Smooth muscle cell (in vitro differentiated cells): ENCODE measurements around the gene IGFBP2. TPM values are rescaled to one million over a fixed set of nuclear protein-coding genes. Genes with fewer than 3 reads are reported as not detected.

Experiments
- DNase-seq: peaks from one replicate; lab custom pipeline; 2025; ENCODE audit not compliant: unreplicated experiment; lab: John Stamatoyannopoulos, UW
- H2AFZ ChIP-seq: fragments of 200-600 bp; sonication (generic); 2 replicates; pipeline ENCODE4 v1.6.0; 2016; ENCODE audit warnings: antibody characterized with exemption, low read depth, mild to moderate bottlenecking
- H3F3A ChIP-seq: fragments of 200-600 bp; sonication (generic); 2 replicates; pipeline ENCODE4 v1.6.0; 2017; ENCODE audit warnings: antibody characterized with exemption, low read depth
- H3K27ac ChIP-seq: fragments of 200-600 bp; sonication (generic); 2 replicates; pipeline ENCODE4 v1.5.1; 2016; ENCODE audit warnings: low read depth, mild to moderate bottlenecking
- H3K27me3 ChIP-seq: fragments of 200-600 bp; sonication (generic); 2 replicates; pipeline ENCODE4 v1.6.1; 2016; ENCODE audit warnings: low read depth, mild to moderate bottlenecking
- H3K36me3 ChIP-seq: fragments of 200-600 bp; sonication (generic); 2 replicates; pipeline ENCODE4 v1.5.1; 2016; ENCODE audit warnings: low read depth
- H3K4me1 ChIP-seq: fragments of 200-600 bp; sonication (generic); 2 replicates; pipeline ENCODE4 v1.5.1; 2016; ENCODE audit warnings: low read depth
- H3K4me2 ChIP-seq: fragments of 200-600 bp; sonication (generic); 2 replicates; pipeline ENCODE4 v1.6.0; 2016; ENCODE audit warnings: mild to moderate bottlenecking
- H3K4me3 ChIP-seq: fragments of 200-600 bp; sonication (generic); 2 replicates; pipeline ENCODE4 v1.5.1; 2016; ENCODE audit warnings: mild to moderate bottlenecking
- H3K79me2 ChIP-seq: fragments of 200-600 bp; sonication (generic); 2 replicates; pipeline ENCODE4 v1.6.0; 2016; ENCODE audit warnings: low read depth, mild to moderate bottlenecking
- H3K9ac ChIP-seq: fragments of 200-600 bp; sonication (generic); 2 replicates; pipeline ENCODE4 v1.6.0; 2016; ENCODE audit warnings: low read depth
- H3K9me3 ChIP-seq: fragments of 200-600 bp; sonication (generic); replicated peaks from 2 replicates; pipeline ENCODE4 v1.5.1; 2016; ENCODE audit warnings: low read depth
- H4K20me1 ChIP-seq: fragments of 200-600 bp; sonication (generic); 2 replicates; pipeline ENCODE4 v1.6.0; 2016; ENCODE audit warnings: low read depth
- CTCF ChIP-seq: fragments of 200-600 bp; sonication (generic); IDR thresholded peaks from 2 replicates; pipeline ENCODE4 v1.5.1; 2017; ENCODE audit warnings: borderline replicate concordance, mild to moderate bottlenecking, antibody characterized with exemption; ENCODE audit not compliant: insufficient read depth, poor library complexity, severe bottlenecking
- WGBS: methylation state at CpG from one replicate; pipeline ENCODE4 v1.1.7; 2016; ENCODE audit warnings: low lambda C conversion rate; 5-methylcytosine and 5-hydroxymethylcytosine counted together
- polyA plus RNA-seq: library from polyadenylated mRNA; unstranded; fragments of >200 nt; fragmentation: Nextera tagmentation; extraction: Ambion mirVana; gene quantifications from 2 replicates; pipeline ENCODE4 v1.2.1, GENCODE V29; 2016
- total RNA-seq: library from RNA; depleted of rRNA; stranded (reverse); fragments of >200 nt; gene quantifications from 2 replicates; pipeline ENCODE4 v1.2.3, GENCODE V29; 2014

The IGFBP2 gene
- total and polyA plus RNA-seq, 2 experiments from 2014 or later, result 143 to 225 TPM

- no peak overlapping the region for H3K4me3 ChIP-seq
- TF ChIP-seq CTCF, result no peak
- H3F3A ChIP-seq, result no peaks in the 10 kb centered on the region
- H3K27ac ChIP-seq, result no peak overlapping the region
- H3K9me3 ChIP-seq, result no peaks in the 10 kb centered on the region
- H4K20me1 ChIP-seq, result no peaks in the 10 kb centered on the region
- no peak overlapping the region for H3K9ac ChIP-seq
- 87% methylated on average over 5 of the region's 5 CpGs for WGBS
- no peaks in the 10 kb centered on the region for H3K36me3 ChIP-seq
- no peaks in the 10 kb centered on the region for H3K27me3 ChIP-seq
- no peak overlapping the region for H3K4me2 ChIP-seq
- no peak for DNase-seq
- H3K4me1 ChIP-seq, result peaks cover 3% of the 10 kb centered on the region
- peaks cover 17% of the 10 kb centered on the region for H3K79me2 ChIP-seq
- no peak overlapping the region for H2AFZ ChIP-seq
These were observed 16.4 kb downstream of the IGFBP2 start for GRCh38 chr2:216649574-216649973.

GRCh38 chr2:216650626-216651257, 17.5 kb downstream of the IGFBP2 start:
- TF ChIP-seq CTCF, result no peak
- DNase-seq, result no peak
- WGBS, result 93% methylated on average over 3 of the region's 3 CpGs
- H3F3A ChIP-seq, result no peaks in the 10 kb centered on the region
- no peaks in the 10 kb centered on the region for H3K9me3 ChIP-seq
- H3K27ac ChIP-seq, result no peak overlapping the region
- H3K79me2 ChIP-seq, result peaks cover 17% of the 10 kb centered on the region
- no peak overlapping the region for H3K4me2 ChIP-seq
- no peak overlapping the region for H3K4me3 ChIP-seq
- no peaks in the 10 kb centered on the region for H3K36me3 ChIP-seq
- no peaks in the 10 kb centered on the region for H3K4me1 ChIP-seq
- no peaks in the 10 kb centered on the region for H4K20me1 ChIP-seq
- no peaks in the 10 kb centered on the region for H3K27me3 ChIP-seq
- no peak overlapping the region for H3K9ac ChIP-seq
- no peak overlapping the region for H2AFZ ChIP-seq

GRCh38 chr2:216651351-216651881, 18.2 kb downstream of the IGFBP2 start:
- DNase-seq, result no peak
- no peak overlapping the region for H3K27ac ChIP-seq
- H3K4me3 ChIP-seq, result no peak overlapping the region
- no peaks in the 10 kb centered on the region for H3K27me3 ChIP-seq
- H2AFZ ChIP-seq, result no peak overlapping the region
- H4K20me1 ChIP-seq, result no peaks in the 10 kb centered on the region
- H3K4me2 ChIP-seq, result no peak overlapping the region
- no peaks in the 10 kb centered on the region for H3K36me3 ChIP-seq
- 97% methylated on average over 6 of the region's 6 CpGs for WGBS
- no peaks in the 10 kb centered on the region for H3F3A ChIP-seq
- H3K9ac ChIP-seq, result no peak overlapping the region
- H3K9me3 ChIP-seq, result no peaks in the 10 kb centered on the region
- peaks cover 17% of the 10 kb centered on the region for H3K79me2 ChIP-seq
- no peaks in the 10 kb centered on the region for H3K4me1 ChIP-seq
- TF ChIP-seq CTCF, result no peak

- Histone ChIP-seq H4K20me1 (no peaks in the 10 kb centered on the region), H3K36me3 (no peaks in the 10 kb centered on the region), H3F3A (no peaks in the 10 kb centered on the region), H3K27me3 (no peaks in the 10 kb centered on the region), H3K9me3 (no peaks in the 10 kb centered on the region), H2AFZ (no peak overlapping the region), H3K27ac (no peak overlapping the region), H3K4me3 (no peak overlapping the region), H3K79me2 (peaks cover 17% of the 10 kb centered on the region), H3K9ac (no peak overlapping the region), H3K4me2 (no peak overlapping the region), H3K4me1 (no peaks in the 10 kb centered on the region)
- no peak for TF ChIP-seq CTCF
- WGBS, result 71% methylated on average over 4 of the region's 4 CpGs
- no peak for DNase-seq
These were observed 19.3 kb downstream of the IGFBP2 start for GRCh38 chr2:216652566-216652965.
